DND-41 (cell line): Measurements from ENCODE around the gene PVALEF.

Experiments used
- ATAC-seq: fragments of 200-7000 bp; cut with Tn5 transposase; 3 replicates; pipeline ENCODE4 v1.9.1; 2021; ENCODE audit warnings: low read depth; ENCODE audit not compliant: insufficient read depth
- DNase-seq: peaks from one replicate; pipeline ENCODE4 v3.0.0-alpha.2; 2020
- H2AFZ ChIP-seq: 2 replicates; pipeline ENCODE4 v1.6.0; 2012; ENCODE audit warnings: low read depth, low read length
- H3K27ac ChIP-seq: 2 replicates; pipeline ENCODE4 v1.5.1; 2012; ENCODE audit warnings: low read length, inconsistent platforms
- H3K27me3 ChIP-seq: fragments of 200-600 bp; sonication (generic); 2 replicates; pipeline ENCODE4 v1.6.0; 2012; ENCODE audit warnings: low read length, mild to moderate bottlenecking, inconsistent platforms; ENCODE audit not compliant: insufficient read depth, poor library complexity
- H3K36me3 ChIP-seq: 2 replicates; pipeline ENCODE4 v1.5.1; 2012; ENCODE audit warnings: low read length, inconsistent platforms; ENCODE audit not compliant: insufficient read depth
- H3K4me1 ChIP-seq: 2 replicates; pipeline ENCODE4 v1.5.1; 2012; ENCODE audit warnings: mild to moderate bottlenecking, low read length; ENCODE audit not compliant: insufficient read depth
- H3K4me2 ChIP-seq: 2 replicates; pipeline ENCODE4 v1.6.0; 2012; ENCODE audit warnings: mild to moderate bottlenecking, moderate library complexity, low read length, inconsistent platforms; ENCODE audit not compliant: insufficient read depth
- H3K4me3 ChIP-seq, 2 experiments: fragments of 200-600 bp in 1 of 2; shearing (Covaris generic) in 1 of 2; 2 replicates each; pipeline ENCODE4 v1.5.1; 2012 to 2016; ENCODE audit warnings: inconsistent platforms in 2 of 2, low read length in 2 of 2, mild to moderate bottlenecking in 2 of 2, low read depth in 1 of 2, moderate library complexity in 1 of 2
- H3K79me2 ChIP-seq: 2 replicates; pipeline ENCODE4 v1.6.0; 2012; ENCODE audit warnings: low read length, inconsistent platforms; ENCODE audit not compliant: insufficient read depth
- H3K9ac ChIP-seq: 2 replicates; pipeline ENCODE4 v1.6.0; 2012; ENCODE audit warnings: low read depth, mild to moderate bottlenecking, inconsistent platforms, low read length, moderate library complexity
- H3K9me3 ChIP-seq: 2 replicates; pipeline ENCODE4 v1.5.1; 2012; ENCODE audit warnings: low read length, moderate library complexity, mild to moderate bottlenecking, inconsistent platforms; ENCODE audit not compliant: insufficient read depth, severe bottlenecking
- H4K20me1 ChIP-seq: 2 replicates; pipeline ENCODE4 v1.6.0; 2012; ENCODE audit warnings: low read length; ENCODE audit not compliant: insufficient read depth
- CTCF ChIP-seq: IDR thresholded peaks from 2 replicates; pipeline ENCODE4 v1.5.1; 2012; ENCODE audit warnings: borderline replicate concordance, low read length, moderate library complexity, mild to moderate bottlenecking; ENCODE audit not compliant: poor library complexity, severe bottlenecking; ENCODE audit errors: extremely low read depth
- EZH2 ChIP-seq: IDR thresholded peaks from 3 replicates; pipeline ENCODE4 v1.6.1; 2012; ENCODE audit warnings: borderline replicate concordance, low read depth, mild to moderate bottlenecking, moderate library complexity, low read length, inconsistent platforms; ENCODE audit not compliant: severe bottlenecking

Gene PVALEF

DNA sequence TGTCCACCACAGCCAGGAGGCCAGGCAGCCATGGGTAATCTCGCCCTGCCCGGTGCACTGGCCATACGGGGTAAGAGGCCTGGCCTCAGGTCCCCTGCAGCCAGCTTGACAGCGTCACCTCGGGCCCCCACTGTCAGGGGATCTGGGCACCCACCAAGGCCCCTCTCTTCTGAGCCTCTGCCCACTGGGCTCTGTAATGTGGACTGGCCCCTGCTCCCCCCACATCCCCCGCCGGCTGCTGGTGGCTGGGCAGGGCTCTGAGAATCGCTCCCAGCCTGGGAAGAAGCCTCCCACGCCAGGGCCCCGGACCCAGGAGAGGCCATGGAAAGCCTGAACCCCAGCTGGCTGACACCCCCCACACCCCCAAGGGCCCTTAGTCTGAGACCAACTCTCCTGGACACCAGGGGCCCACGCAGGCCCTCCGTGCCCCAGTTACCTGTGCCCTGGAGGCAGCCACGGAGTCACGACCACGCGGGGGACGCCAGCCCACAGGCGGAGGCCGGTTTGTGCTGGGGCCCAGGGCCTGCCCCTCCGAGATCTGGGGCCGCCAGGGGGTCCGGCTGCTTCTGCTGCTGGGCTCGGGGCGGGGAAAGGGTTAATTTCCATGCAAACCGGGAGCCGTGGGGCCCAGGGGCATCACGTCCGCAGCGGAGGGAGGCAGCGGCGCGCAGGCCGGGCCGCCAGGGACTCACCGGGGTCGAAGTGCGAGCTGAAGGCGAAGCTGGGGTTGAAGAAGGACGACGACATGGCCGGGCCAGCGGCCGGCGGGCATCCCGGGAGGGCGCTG is at the start of gene PVALEF:
Gene PVALEF (plus strand): TSS at position 262 of the 787 bp plus-strand sequence. CDS start 15,720 bp downstream, outside the sequence.
- H3K27ac ChIP-seq, result no peak within 1 kb of the TSS
- no peaks in the 10 kb centered on the region for H3K4me1 ChIP-seq
- no peaks in the 10 kb centered on the region for H3K36me3 ChIP-seq
- H3K9ac ChIP-seq, result no peak within 1 kb of the TSS
- no peaks in the 10 kb centered on the region; the same call in 1 of the 2 replicates for H4K20me1 ChIP-seq
- no peaks in the 10 kb centered on the region for H3K27me3 ChIP-seq
- no peaks in the 10 kb centered on the region for H3K79me2 ChIP-seq
- DNase-seq, result no peak
- no peak for ATAC-seq
- H2AFZ ChIP-seq, result no peak within 1 kb of the TSS
- no peak for TF ChIP-seq EZH2
- TF ChIP-seq CTCF, result no peak
- H3K4me3 ChIP-seq, result no peak within 1 kb of the TSS
- no peak within 1 kb of the TSS for H3K4me2 ChIP-seq
- no peaks in the 10 kb centered on the region for H3K9me3 ChIP-seq

DNA sequence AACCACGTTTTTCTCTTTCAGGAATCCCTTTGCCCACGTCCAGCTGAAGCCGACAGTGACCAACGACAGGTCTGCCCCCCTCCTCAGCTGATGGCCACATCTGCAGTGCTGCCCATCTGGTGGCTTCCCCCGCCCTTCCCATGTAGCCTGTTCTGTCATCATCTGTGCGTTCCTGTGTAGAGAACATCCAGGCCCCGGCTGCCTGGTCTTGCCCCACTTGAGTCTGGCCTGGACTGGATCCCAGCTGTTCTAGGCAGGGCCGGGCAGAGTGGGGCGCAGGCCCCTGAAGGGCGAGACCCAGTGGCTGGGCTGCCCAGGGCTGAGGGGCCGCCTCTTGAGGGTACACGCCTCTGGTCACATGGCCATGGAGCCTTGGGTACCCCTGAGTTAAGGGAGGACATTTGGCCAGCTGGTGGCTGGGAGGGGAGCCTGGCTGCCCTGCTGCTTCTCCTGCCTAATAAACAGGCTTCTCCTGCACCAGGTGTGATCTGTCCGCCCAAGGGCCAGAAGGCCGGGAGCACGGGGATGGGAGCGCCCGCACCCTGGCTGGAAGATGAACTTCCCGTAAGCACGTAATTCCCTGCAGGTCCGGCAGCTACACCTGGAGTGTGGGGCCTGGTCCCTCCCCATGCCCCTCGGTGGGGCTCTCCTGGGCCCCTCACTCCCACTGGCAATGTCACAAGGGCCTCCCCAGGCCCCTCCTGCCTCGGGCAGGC is 49.4 kb upstream of the PVALEF start:
- no peak overlapping the region for H3K4me3 ChIP-seq
- no peaks in the 10 kb centered on the region for H3K79me2 ChIP-seq
- H3K4me2 ChIP-seq, result no peak overlapping the region
- H4K20me1 ChIP-seq, result peaks cover 5% of the 10 kb centered on the region; the same call in 1 of the 2 replicates
- H3K4me1 ChIP-seq, result no peaks in the 10 kb centered on the region
- no peak overlapping the region for H3K27ac ChIP-seq
- no peak overlapping the region for H2AFZ ChIP-seq
- H3K27me3 ChIP-seq, result no peaks in the 10 kb centered on the region
- H3K9me3 ChIP-seq, result no peaks in the 10 kb centered on the region
- TF ChIP-seq EZH2 (no peak), CTCF (no peak)
- no peak for ATAC-seq
- H3K36me3 ChIP-seq, result no peaks in the 10 kb centered on the region
- no peak for DNase-seq
- H3K9ac ChIP-seq, result no peak overlapping the region

- no peak overlapping the region for H3K4me2 ChIP-seq
- no peak overlapping the region for H3K9ac ChIP-seq
- DNase-seq, result no peak
- no peak overlapping the region for H3K27ac ChIP-seq
- H3K9me3 ChIP-seq, result no peaks in the 10 kb centered on the region
- no peaks in the 10 kb centered on the region for H3K27me3 ChIP-seq
- H3K36me3 ChIP-seq, result no peaks in the 10 kb centered on the region
- TF ChIP-seq CTCF (no peak), EZH2 (no peak)
- H3K4me3 ChIP-seq, result no peak overlapping the region
- no peak for ATAC-seq
- H4K20me1 ChIP-seq, result peaks cover 5% of the 10 kb centered on the region; the same call in 1 of the 2 replicates
- no peak overlapping the region for H2AFZ ChIP-seq
- H3K79me2 ChIP-seq, result no peaks in the 10 kb centered on the region
- H3K4me1 ChIP-seq, result no peaks in the 10 kb centered on the region
Measured at GRCh38 chr17:81116704-81117103, 48.6 kb upstream of the PVALEF start.
